Esophagus muscularis mucosa (tissue), 4 donors: ENCODE measurements around the gene HACD2. TPM values are rescaled to one million over a fixed set of nuclear protein-coding genes. Genes with fewer than 3 reads are reported as not detected.

ENCODE experiments used
- DNase-seq: peaks from one replicate; pipeline ENCODE4 v3.0.0-alpha.2; 2017; ENCODE audit errors: extremely low spot score
- H3K27ac ChIP-seq, 4 donors: fragments of 200-600 bp; sonication (generic); replicated peaks in 1 of 4; 1 replicate in 3 of 4; 2 replicates in 1 of 4; pipeline ENCODE4 v1.5.1; 2016 to 2019; ENCODE audit warnings: mild to moderate bottlenecking in 1 of 4
- H3K27me3 ChIP-seq, 4 donors: fragments of 200-600 bp; sonication (generic); one replicate each; pipeline versions ENCODE4 v1.5.1 to v1.6.0; 2016 to 2019
- H3K36me3 ChIP-seq, 4 donors: fragments of 200-600 bp; sonication (generic); one replicate each; pipeline ENCODE4 v1.5.1; 2016 to 2019
- H3K4me1 ChIP-seq, 4 donors: fragments of 200-600 bp; sonication (generic); one replicate each; pipeline ENCODE4 v1.5.1; 2016 to 2019
- H3K4me3 ChIP-seq, 4 donors: fragments of 200-600 bp; sonication (generic); 1 replicate in 2 of 4; 2 replicates in 2 of 4; pipeline ENCODE4 v1.5.1; 2016 to 2019; ENCODE audit warnings: mild to moderate bottlenecking in 4 of 4, moderate library complexity in 1 of 4
- H3K9me3 ChIP-seq, 4 donors: fragments of 200-600 bp; sonication (generic); 1 replicate in 3 of 4; 2 replicates in 1 of 4; pipeline ENCODE4 v1.5.1; 2016 to 2019
- EP300 ChIP-seq: sonication (generic); formaldehyde crosslinking; IDR thresholded peaks from one replicate; pipeline ENCODE4 v1.6.1; 2017; ENCODE audit warnings: antibody characterized with exemption
- POLR2A ChIP-seq: fragments of 450-650 bp; IDR thresholded peaks from one replicate; pipeline ENCODE4 v1.6.1; 2017; ENCODE audit warnings: antibody characterized with exemption, moderate library complexity, mild to moderate bottlenecking, low read depth
- POLR2AphosphoS5 ChIP-seq, 2 donors: sonication (generic); formaldehyde crosslinking; IDR thresholded peaks; one replicate each; pipeline ENCODE4 v1.6.1; 2017; ENCODE audit warnings: antibody characterized with exemption in 2 of 2
- WGBS: methylation state at CpG from one replicate; pipeline ENCODE4 v1.1.5; 2018; 5-methylcytosine and 5-hydroxymethylcytosine counted together
- intact Hi-C: fragments of 100-400 bp; cut with DNase I; formaldehyde crosslinking; loops from one replicate; pipeline ENCODE4 v1.15.1; 2023
- total RNA-seq, 4 donors: library from RNA; depleted of rRNA; stranded (reverse); fragments of >200 nt; gene quantifications; one replicate each; pipeline versions ENCODE4 v1.1.0 to v1.2.1, GENCODE V29; 2016
- TF ChIP-seq, protein P1 (sequence below), 3 experiments: fragments of 200-600 bp in 2 of 3; fragments of 450-650 bp in 1 of 3; sonication (generic) in 2 of 3; IDR thresholded peaks; one replicate each; pipeline ENCODE4 v1.5.1; 2017 to 2019; ENCODE audit warnings: antibody characterized with exemption in 3 of 3, mild to moderate bottlenecking in 2 of 3, moderate library complexity in 1 of 3

HACD2 gene
- total RNA-seq, 4 donors from 2014 or later, result 20.5 to 30.3 (median 25.3) TPM

GRCh38 chr3:123483146-123483545 lies 101.7 kb downstream of the HACD2 start:
- Histone ChIP-seq H3K36me3 (no peaks in the 10 kb centered on the region), H3K4me1 (peaks cover 2 to 10% (median 6%) of the 10 kb centered on the region in 4 donors), H3K9me3 (no peaks in the 10 kb centered on the region), H3K27me3 (no peaks in the 10 kb centered on the region), H3K4me3 (no peak overlapping the region), H3K27ac (no peak overlapping the region)
- no CpG with 5 or more reads among the region's 6 CpGs for WGBS
- no peak for DNase-seq
- TF ChIP-seq POLR2A, result no peak
- intact Hi-C loops, result no loop called here

DNA sequence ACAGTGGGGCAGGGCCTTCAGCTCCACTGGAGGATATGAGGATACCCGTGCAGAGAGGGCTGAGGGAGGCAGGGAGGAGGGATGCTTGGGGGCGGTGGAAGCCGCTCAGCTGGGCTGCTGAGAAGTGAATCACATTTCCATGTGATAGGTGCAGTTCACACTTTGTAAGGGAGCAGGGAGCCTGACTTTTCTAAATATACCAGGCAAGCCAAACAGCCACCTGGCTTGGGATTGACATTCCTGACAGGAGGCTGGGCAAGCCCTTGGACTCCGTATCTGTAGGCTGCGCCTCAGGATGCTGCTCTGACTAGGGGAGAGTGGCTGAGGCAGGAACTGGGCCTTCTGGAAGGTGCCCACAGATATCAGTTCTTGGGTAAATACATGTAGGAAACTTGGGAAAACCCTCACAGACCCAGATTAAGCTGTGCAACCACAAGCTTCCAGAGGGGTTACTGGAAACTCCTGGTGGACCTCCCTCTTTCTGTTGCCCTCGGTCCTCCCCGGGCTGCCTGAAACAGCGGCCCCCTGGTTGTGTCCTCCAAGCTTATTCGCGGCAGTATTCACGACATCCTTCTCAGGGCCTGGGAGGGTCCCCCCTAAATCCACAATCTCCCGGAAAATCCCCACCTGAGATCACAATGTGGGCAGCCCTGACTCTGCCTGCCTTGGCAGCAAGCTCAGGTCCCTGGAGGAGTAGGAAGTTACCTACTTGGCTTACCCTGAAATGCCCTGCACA lies 103.0 kb downstream of the HACD2 start:
- Histone ChIP-seq H3K27me3 (no peaks in the 10 kb centered on the region), H3K27ac (no peak overlapping the region), H3K4me1 (peaks cover 0 to 6% (median 0%) of the 10 kb centered on the region in 4 donors), H3K9me3 (no peaks in the 10 kb centered on the region), H3K4me3 (no peak overlapping the region), H3K36me3 (no peaks in the 10 kb centered on the region)
- intact Hi-C loops, result no loop called here
- WGBS, result 82% methylated on average over 12 of the region's 12 CpGs
- no peak for DNase-seq
- TF ChIP-seq POLR2AphosphoS5 (IDR thresholded peaks at IDR 0.05) (no peak), EP300 (no peak), POLR2A (no peak)
- TF ChIP-seq, protein P1, sequence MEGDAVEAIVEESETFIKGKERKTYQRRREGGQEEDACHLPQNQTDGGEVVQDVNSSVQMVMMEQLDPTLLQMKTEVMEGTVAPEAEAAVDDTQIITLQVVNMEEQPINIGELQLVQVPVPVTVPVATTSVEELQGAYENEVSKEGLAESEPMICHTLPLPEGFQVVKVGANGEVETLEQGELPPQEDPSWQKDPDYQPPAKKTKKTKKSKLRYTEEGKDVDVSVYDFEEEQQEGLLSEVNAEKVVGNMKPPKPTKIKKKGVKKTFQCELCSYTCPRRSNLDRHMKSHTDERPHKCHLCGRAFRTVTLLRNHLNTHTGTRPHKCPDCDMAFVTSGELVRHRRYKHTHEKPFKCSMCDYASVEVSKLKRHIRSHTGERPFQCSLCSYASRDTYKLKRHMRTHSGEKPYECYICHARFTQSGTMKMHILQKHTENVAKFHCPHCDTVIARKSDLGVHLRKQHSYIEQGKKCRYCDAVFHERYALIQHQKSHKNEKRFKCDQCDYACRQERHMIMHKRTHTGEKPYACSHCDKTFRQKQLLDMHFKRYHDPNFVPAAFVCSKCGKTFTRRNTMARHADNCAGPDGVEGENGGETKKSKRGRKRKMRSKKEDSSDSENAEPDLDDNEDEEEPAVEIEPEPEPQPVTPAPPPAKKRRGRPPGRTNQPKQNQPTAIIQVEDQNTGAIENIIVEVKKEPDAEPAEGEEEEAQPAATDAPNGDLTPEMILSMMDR (IDR thresholded peaks at IDR 0.05), result no peak

GRCh38 chr3:123481071-123481470 lies 103.8 kb downstream of the HACD2 start:
- no peaks in the 10 kb centered on the region for H3K9me3 ChIP-seq
- WGBS, result 91% methylated on average over 7 of the region's 7 CpGs
- intact Hi-C loops, result no loop called here

DNA sequence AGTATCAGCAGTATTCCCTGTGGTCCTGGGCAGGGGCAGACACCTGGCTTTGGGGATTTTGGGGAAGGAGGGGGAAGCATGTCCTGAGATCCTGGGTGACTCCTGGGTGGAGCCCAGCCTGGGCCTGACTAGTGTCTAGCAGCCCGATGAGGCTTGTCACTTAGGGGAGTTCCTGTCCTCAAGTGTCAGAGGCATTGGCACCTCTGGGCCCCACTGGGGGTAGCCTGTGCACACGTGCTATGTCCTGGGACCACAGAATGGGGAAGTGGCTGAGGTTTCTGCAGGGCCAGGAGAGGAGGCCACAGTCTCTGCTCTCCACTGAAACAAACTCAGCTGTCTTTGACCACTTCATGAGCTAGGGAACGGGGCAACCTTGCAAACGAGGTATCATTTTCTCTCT lies 104.4 kb downstream of the HACD2 start:
- WGBS, result 79% methylated on average over 3 of the region's 4 CpGs
- Histone ChIP-seq H3K36me3 (no peaks in the 10 kb centered on the region), H3K9me3 (no peaks in the 10 kb centered on the region), H3K4me1 (no peaks in the 10 kb centered on the region), H3K27ac (no peak overlapping the region), H3K4me3 (no peak overlapping the region), H3K27me3 (no peaks in the 10 kb centered on the region)
- intact Hi-C loops, result no loop called here
- no peak for DNase-seq
- TF ChIP-seq EP300 (no peak), POLR2A (no peak), POLR2AphosphoS5 (IDR thresholded peaks at IDR 0.05) (no peak)
- TF ChIP-seq, protein P1 (IDR thresholded peaks at IDR 0.05), result no peak

More at GRCh38 chr3:123481071-123481470, 103.8 kb downstream of the HACD2 start:
- Histone ChIP-seq H3K27me3 (no peaks in the 10 kb centered on the region), H3K36me3 (no peaks in the 10 kb centered on the region), H3K4me1 (no peaks in the 10 kb centered on the region), H3K27ac (no peak overlapping the region), H3K4me3 (no peak overlapping the region)
- DNase-seq, result no peak
- no peak for TF ChIP-seq POLR2A
- no peak for TF ChIP-seq POLR2AphosphoS5 (IDR thresholded peaks at IDR 0.05)
- TF ChIP-seq, protein P1 (IDR thresholded peaks at IDR 0.05), result no peak
- no peak for TF ChIP-seq EP300

GRCh38 chr3:123479891-123480290 lies 105.0 kb downstream of the HACD2 start:
- TF ChIP-seq EP300 (no peak), POLR2A (no peak), POLR2AphosphoS5 (IDR thresholded peaks at IDR 0.05) (no peak)
- TF ChIP-seq, protein P1 (IDR thresholded peaks at IDR 0.05), result no peak
- no peak overlapping the region for H3K27ac ChIP-seq
- no peak for DNase-seq
- H3K36me3 ChIP-seq, result no peaks in the 10 kb centered on the region
- intact Hi-C loops, result no loop called here
- H3K4me3 ChIP-seq, result no peak overlapping the region
- WGBS, result 96% methylated on average over 10 of the region's 10 CpGs
- no peaks in the 10 kb centered on the region for H3K4me1 ChIP-seq
- no peaks in the 10 kb centered on the region for H3K9me3 ChIP-seq
- no peaks in the 10 kb centered on the region for H3K27me3 ChIP-seq
